Measurements from ENCODE around the gene AQR. TPM values are rescaled to one million over a fixed set of nuclear protein-coding genes. Genes with fewer than 3 reads are reported as not detected.
A peak's percentile ranks its signal among the peaks of the same experiment; 100 is the strongest.

The AQR gene
- 10 to 100 TPM; 14.7 to 29.4 (median 23.4) TPM for total RNA-seq

DNA sequence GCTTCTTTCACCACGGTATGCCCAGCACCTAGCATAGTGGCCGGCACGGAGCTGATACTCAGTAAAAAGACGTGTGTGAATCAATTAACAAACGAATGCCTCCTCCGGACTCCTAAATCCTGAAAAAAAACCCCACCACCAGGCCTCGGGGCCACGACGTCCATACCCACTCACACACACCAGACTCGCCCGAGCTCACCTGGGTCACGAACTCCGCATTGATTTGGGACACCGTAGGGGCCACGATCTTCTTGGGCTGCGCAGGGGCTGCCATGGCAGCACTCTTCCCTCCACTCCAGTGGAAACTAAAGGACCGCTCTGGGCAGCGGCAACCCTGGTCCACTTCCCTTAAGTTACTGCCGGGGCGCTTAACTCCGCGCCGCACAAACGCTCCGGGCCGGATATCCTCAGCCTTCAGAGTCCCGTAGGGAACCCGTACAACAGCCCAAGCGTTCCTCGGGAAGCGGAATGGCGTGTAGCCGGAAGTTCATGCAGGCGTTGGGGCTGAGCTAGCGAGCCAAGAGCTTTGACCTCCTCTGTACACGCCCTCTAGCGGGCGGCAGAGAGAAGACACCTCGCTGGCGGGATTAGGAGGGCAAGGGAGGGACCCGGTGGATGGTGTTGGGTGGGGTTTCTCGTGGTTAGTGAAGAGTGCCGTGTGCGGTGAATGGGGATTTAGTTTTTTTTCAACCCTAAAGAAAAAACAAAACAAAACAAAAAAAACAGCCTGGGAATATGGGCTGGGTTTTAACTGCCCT, at the start of gene AQR:
Gene AQR (minus strand): TSS at position 403 of the 758 bp plus-strand sequence. CDS start 129 bp downstream, at position 274.
- 0% methylated on average over 24 to 28 of the region's 44 CpGs for WGBS, 2 donors

DNA sequence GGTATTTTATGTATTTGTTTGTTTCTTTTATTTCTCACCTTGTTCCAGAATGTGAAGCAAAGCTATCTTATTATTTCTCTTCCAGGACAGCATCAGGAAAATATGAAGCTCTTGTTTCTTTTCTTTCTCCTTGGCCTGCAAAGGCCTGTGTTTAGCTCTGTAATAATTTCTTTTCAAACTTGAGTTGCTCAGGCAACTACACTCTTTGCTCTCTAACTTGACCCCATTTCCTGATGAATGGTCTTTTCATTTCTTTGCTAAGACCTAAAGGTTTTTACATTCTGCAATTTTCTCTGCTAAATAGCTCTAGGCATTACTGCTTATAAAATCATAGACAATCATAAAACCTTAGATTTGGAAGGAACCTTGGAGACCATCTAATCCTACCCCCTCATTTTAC, 44.7 kb upstream of the AQR start:
- no peak for TF ChIP-seq CTCF (IDR thresholded peaks at IDR 0.05)
- intact Hi-C loops (cut with DNase I): no loop called here
- Histone ChIP-seq H3K4me3 (no peak overlapping the region), H3K27ac (no peak overlapping the region), H3K36me3 (no peaks in the 10 kb centered on the region), H3K27me3 (no peaks in the 10 kb centered on the region), H3K9me3 (no peaks in the 10 kb centered on the region), H3K4me1 (peaks cover 0 to 4% (median 0%) of the 10 kb centered on the region in 3 donors)
- DNase-seq: no peak

More for the DNA sequence above, at the start of gene AQR:
- DNase-seq: peak; percentile 83
- Histone ChIP-seq H3K9me3 (no peaks in the 10 kb centered on the region), H3K27ac (peak within 1 kb of the TSS; percentile 87 to 90 (median 88)), H3K36me3 (peaks cover 0 to 18% (median 0%) of the 10 kb centered on the region in 3 donors), H3K4me3 (peak within 1 kb of the TSS; percentile 79 to 97 (median 94)), H3K27me3 (no peaks in the 10 kb centered on the region), H3K4me1 (peaks cover 18 to 42% (median 22%) of the 10 kb centered on the region in 3 donors)
- peak; percentile 74 to 95 (median 88) for TF ChIP-seq CTCF (IDR thresholded peaks at IDR 0.05)
- peak in 3 of 4 donors; percentile 59 to 67 (median 65) for TF ChIP-seq POLR2A (IDR thresholded peaks at IDR 0.05)
- intact Hi-C loops (cut with DNase I): no loop called here

GRCh38 chr15:35013370-35013769, 43.8 kb upstream of the AQR start:
- no peak for DNase-seq
- no peaks in the 10 kb centered on the region for H3K9me3 ChIP-seq
- H3K4me3 ChIP-seq: no peak overlapping the region
- H3K36me3 ChIP-seq: no peaks in the 10 kb centered on the region
- no peaks in the 10 kb centered on the region for H3K4me1 ChIP-seq
- H3K27me3 ChIP-seq: no peaks in the 10 kb centered on the region
- intact Hi-C loops (cut with DNase I): no loop called here
- TF ChIP-seq CTCF (IDR thresholded peaks at IDR 0.05) (no peak), POLR2A (IDR thresholded peaks at IDR 0.05) (no peak)
- WGBS, 2 donors: 55 to 72% methylated on average over 4 of the region's 4 CpGs
- H3K27ac ChIP-seq: no peak overlapping the region

DNA sequence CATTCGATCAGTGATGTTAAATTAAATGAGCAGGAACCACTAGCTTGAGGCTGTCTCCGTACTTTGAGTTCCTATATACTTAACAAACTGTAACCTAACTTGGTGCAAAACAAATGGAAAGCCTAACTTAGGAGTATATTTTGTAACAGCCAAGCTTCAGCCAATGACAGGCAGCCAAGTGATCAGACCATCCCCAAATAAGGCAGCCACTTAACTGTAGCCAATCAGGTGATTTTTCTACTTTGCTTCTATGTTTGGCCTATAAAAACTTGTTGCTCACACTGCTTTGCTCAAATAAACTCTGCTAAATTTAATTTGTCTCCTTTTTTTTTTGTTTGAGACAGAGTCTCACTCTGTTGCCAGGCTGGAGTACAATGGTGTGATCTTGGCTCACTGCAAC, 37.9 kb upstream of the AQR start:
- intact Hi-C loops (cut with DNase I): no loop called here
- no peak for TF ChIP-seq POLR2A (IDR thresholded peaks at IDR 0.05)
- no peak for TF ChIP-seq CTCF (IDR thresholded peaks at IDR 0.05)
- no peak overlapping the region for H3K27ac ChIP-seq
- H3K9me3 ChIP-seq: no peaks in the 10 kb centered on the region
- DNase-seq: no peak
- no peaks in the 10 kb centered on the region for H3K4me1 ChIP-seq
- 76 to 91% methylated on average over 2 of the region's 2 CpGs for WGBS, 2 donors
- H3K36me3 ChIP-seq: no peaks in the 10 kb centered on the region
- no peak overlapping the region for H3K4me3 ChIP-seq
- no peaks in the 10 kb centered on the region for H3K27me3 ChIP-seq

GRCh38 chr15:35005933-35006332, 36.4 kb upstream of the AQR start:
- intact Hi-C loops (cut with DNase I): no loop called here
- Histone ChIP-seq H3K27me3 (no peaks in the 10 kb centered on the region), H3K4me1 (no peaks in the 10 kb centered on the region), H3K27ac (no peak overlapping the region), H3K9me3 (no peaks in the 10 kb centered on the region), H3K4me3 (no peak overlapping the region), H3K36me3 (no peaks in the 10 kb centered on the region)
- TF ChIP-seq CTCF (IDR thresholded peaks at IDR 0.05) (no peak), POLR2A (IDR thresholded peaks at IDR 0.05) (no peak)
- WGBS, 2 donors: 86 to 92% methylated on average over 6 of the region's 6 CpGs
- DNase-seq: no peak

All from esophagus squamous epithelium (tissue), 5 donors.